Heart left ventricle (tissue), 13 donors: Measurements from ENCODE around the gene MAP6.

Source experiments
- CTCF ChIP-seq, 12 donors: fragments of 200-600 bp; sonication (generic) in 4 of 12; IDR thresholded peaks; one replicate each; pipeline versions ENCODE4 v1.5.0 to v1.8.0; 2018 to 2022; ENCODE audit warnings: antibody characterized with exemption in 12 of 12, mild to moderate bottlenecking in 5 of 12
- POLR2A ChIP-seq, 2 donors: fragments of 450-650 bp; IDR thresholded peaks; one replicate each; pipeline ENCODE4 v1.6.1; 2017; ENCODE audit warnings: antibody characterized with exemption in 2 of 2, mild to moderate bottlenecking in 2 of 2, moderate library complexity in 2 of 2
- donor health status: ischemic (EF 13 %, LVEDD 7.1; RV severe dilation, severe dysfunction).
- donor health status: DM: no; HTN: yes; CAD: no.
- donor health status: DM: no; HTN: no; CAD: no.
- donor health status: ischemic (EF 25% LVEDD 6.9; RV normal size, moderate dysfunction).
- donor health status: ischemic (EF 25% LVEDD 5.7; RV mildly dilated, moderate dysfunction).
- donor health status: ischemic (EF 35%, LVEDD 5.7; RV mildly dilated, moderate dysfunction).
- donor health status: nonischemic (EF 11% LVEDD 7.7; RV severe dilation, severe dysfunction).
- donor health status: DM: yes; HTN: yes; CAD: no.
- donor health status: PGD.
- donor health status: ischemic (EF 29% LVEDD 5.4; RV normal size, mild dysfunction).
- donor health status: nonischemic (EF 23%, LVEDD 6.1; RV moderate dilation, normal function).

- no peak for TF ChIP-seq CTCF (IDR thresholded peaks at IDR 0.05)
- no peak for TF ChIP-seq POLR2A (IDR thresholded peaks at IDR 0.05)
These were observed 57.0 kb downstream of the MAP6 start for GRCh38 chr11:75611823-75612222.
